Activated CD8-positive, alpha-beta T cell treated with anti-CD3 and anti-CD28 coated beads, Interleukin-2, amount 10 ng/mL, durations not matched to agents 7 days and 5 days (primary cell): ENCODE data around the gene CFAP97. TPM values are rescaled to one million over a fixed set of nuclear protein-coding genes. Genes with fewer than 3 reads are reported as not detected.

Experiments used
- ATAC-seq: fragments of 150-1000 bp; cut with Tn5 transposase; one replicate; pipeline ENCODE4 v1.10.0; 2021; ENCODE audit warnings: moderate library complexity
- CTCF ChIA-PET: fragments of 350-600 bp; sonication (Branson Sonifier 250); formaldehyde crosslinking; loops from one replicate; lab custom pipeline; 2021; ENCODE audit warnings: antibody characterized with exemption; lab: Charles Lee
- POLR2A ChIA-PET: fragments of 350-600 bp; sonication (Branson Sonifier 250); formaldehyde crosslinking; loops from one replicate; lab custom pipeline; 2021; ENCODE audit warnings: antibody characterized with exemption; lab: Charles Lee
- DNase-seq: peaks from one replicate; pipeline ENCODE4 v3.0.0-alpha.2; 2020
- H3K27ac Mint-ChIP-seq: one replicate; pipeline ENCODE4 v1.8.0; 2021; ENCODE audit warnings: mild to moderate bottlenecking, mixed read lengths
- H3K27me3 Mint-ChIP-seq: one replicate; pipeline ENCODE4 v1.8.0; 2021; ENCODE audit warnings: low read depth, mixed read lengths
- H3K36me3 Mint-ChIP-seq: one replicate; pipeline ENCODE4 v1.8.0; 2021; ENCODE audit warnings: low read depth, mixed read lengths
- H3K4me1 Mint-ChIP-seq: one replicate; pipeline ENCODE4 v1.8.0; 2021; ENCODE audit warnings: low read depth, mixed read lengths
- H3K4me3 Mint-ChIP-seq: one replicate; pipeline ENCODE4 v1.8.0; 2021; ENCODE audit warnings: mild to moderate bottlenecking, mixed read lengths
- H3K9me3 Mint-ChIP-seq: one replicate; pipeline ENCODE4 v1.8.0; 2022; ENCODE audit warnings: mixed read lengths; ENCODE audit not compliant: insufficient read depth
- total RNA-seq, 2 experiments: library from RNA; stranded (reverse); gene quantifications; one replicate each; pipeline ENCODE4 v1.2.3, GENCODE V29; 2021

Gene CFAP97
- total RNA-seq, 2 experiments from 2014 or later = 29.1 to 30.0 TPM

DNA sequence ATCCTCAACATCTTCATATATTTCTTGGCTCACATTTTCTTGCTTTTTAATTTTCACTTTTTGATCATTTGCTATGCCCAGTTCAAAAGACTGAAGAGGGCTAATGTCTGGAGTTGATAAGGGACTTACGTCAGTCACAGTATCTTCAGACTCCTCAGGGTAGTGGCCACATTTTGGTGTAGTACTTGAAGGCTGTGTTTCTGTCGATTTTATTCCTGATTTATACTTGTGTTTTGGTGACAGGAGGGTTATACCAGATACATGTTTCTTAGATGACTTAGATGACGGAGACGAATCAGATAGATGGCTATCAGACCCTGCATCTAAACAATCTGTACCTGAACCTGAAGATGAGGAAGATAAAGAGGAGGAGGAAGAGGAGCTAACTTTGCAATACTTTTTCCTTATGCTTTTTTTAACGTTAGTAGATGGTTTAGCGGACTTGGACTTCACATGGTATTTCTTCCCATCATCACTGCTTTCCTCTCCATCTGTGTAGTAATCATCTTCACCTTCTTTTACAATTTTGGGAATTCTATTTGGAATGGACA lies 13.4 kb downstream of the CFAP97 start:
- no peak for ATAC-seq
- CTCF ChIA-PET = no interaction called here
- Mint-ChIP-seq H3K4me1 (peaks cover 5% of the 10 kb centered on the region), H3K9me3 (no peaks in the 10 kb centered on the region), H3K36me3 (peaks cover 21% of the 10 kb centered on the region), H3K27me3 (no peaks in the 10 kb centered on the region), H3K27ac (no peak overlapping the region), H3K4me3 (no peak overlapping the region)
- DNase-seq = no peak
- POLR2A ChIA-PET = no interaction called here

DNA sequence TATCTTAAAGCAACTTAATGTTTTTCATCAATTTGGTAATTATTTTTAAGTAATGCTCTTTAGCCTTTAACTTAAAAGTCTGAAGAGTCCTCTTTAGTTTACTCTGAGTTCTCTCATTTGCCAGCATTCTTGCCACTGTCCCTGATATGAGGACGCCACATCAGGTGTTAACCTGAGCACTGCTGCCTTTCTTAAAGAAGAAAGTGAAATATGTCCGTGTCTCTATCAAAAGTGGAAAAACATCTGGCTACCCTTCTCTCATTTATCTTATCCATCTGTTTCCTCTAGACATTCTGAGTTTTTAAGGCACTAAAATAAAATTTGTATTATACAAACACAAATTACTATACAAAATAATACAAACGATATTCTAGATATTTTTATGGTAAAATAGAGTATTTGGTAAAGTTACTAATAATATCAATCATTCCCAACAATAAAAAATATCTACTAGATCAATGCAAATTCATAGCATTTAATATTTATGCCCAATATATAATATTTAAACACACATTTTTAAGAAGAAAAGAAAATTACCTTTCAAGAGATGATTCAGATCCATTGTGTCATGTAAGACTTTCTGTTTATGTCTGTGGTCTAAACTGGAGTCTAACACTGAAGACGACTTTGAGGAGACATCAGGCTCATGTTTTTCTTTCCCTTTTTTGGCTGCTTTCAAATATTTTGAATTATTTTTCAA lies 14.0 kb downstream of the CFAP97 start:
- peaks cover 5% of the 10 kb centered on the region for H3K4me1 Mint-ChIP-seq
- H3K36me3 Mint-ChIP-seq = peaks cover 21% of the 10 kb centered on the region
- no peak for ATAC-seq
- no peak overlapping the region for H3K27ac Mint-ChIP-seq
- H3K9me3 Mint-ChIP-seq = no peaks in the 10 kb centered on the region
- no peaks in the 10 kb centered on the region for H3K27me3 Mint-ChIP-seq
- POLR2A ChIA-PET = no interaction called here
- CTCF ChIA-PET = no interaction called here
- H3K4me3 Mint-ChIP-seq = no peak overlapping the region
- DNase-seq = no peak

DNA sequence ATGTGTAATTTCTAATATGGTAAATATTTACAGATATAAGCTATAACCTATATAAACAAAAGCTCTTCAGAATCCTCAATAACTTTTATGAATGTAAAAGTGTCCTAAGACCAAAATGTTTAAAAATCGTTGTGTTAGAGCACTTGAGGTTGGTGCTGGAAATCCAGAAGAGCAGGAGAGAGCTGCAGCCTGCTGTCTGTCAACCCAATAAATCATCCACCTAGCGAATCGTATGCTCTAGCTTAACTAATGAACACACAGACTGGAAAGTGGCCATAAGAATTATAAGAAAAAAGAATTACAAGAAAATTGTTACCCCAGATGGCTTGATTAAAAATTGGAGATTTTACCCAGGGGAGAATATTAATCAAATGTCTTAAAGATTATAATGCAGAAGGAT lies 17.0 kb downstream of the CFAP97 start:
- ATAC-seq (no peak), DNase-seq (no peak)
- CTCF ChIA-PET = interaction anchor here (0.8 to 2.1 kb wide), 5 partner anchors 9 to 411 kb away, joined by 3 to 10 read pairs (median 4); no protein-coding TSS in a partner anchor
- no peak overlapping the region for H3K4me3 Mint-ChIP-seq
- no peaks in the 10 kb centered on the region for H3K9me3 Mint-ChIP-seq
- no peaks in the 10 kb centered on the region for H3K27me3 Mint-ChIP-seq
- H3K27ac Mint-ChIP-seq = no peak overlapping the region
- peaks cover under 1% of the 10 kb centered on the region for H3K4me1 Mint-ChIP-seq
- H3K36me3 Mint-ChIP-seq = peaks cover 22% of the 10 kb centered on the region
- POLR2A ChIA-PET = no interaction called here

DNA sequence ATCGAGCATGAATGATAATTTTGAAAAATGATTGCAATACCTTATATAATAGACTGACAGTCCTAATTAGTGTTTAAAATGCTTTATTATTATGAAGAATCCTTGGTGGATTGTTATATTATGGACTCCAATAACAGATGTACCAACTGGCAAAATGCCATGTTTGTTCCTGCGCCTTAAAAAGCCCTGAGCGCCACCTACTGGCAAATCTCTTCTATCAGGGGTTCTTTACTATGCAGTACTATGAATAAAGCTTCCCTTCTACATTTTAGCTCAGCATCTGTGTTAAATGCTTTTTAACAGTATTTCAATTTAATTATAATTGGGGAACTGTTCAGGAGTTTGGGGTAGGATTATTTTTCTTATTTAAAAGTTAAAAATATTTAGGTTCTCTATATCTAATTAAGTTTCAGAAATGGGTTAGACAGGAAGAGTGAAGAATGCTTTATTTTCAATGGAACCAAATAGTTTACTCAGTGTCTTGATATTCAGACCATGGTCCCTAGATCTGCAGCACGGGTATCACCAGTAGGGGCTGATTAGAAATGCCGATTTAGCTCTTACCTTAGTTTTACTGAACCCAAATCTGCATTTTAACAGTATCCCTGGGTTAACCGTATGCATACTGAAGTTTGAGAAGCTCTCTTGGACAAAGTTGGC lies 20.0 kb downstream of the CFAP97 start:
- H3K27ac Mint-ChIP-seq = no peak overlapping the region
- ATAC-seq = peak; percentile 86
- H3K4me1 Mint-ChIP-seq = peaks cover 9% of the 10 kb centered on the region
- CTCF ChIA-PET = interaction anchor here (0.6 to 4.0 kb wide), 38 partner anchors 11 to 920 kb away, joined by 3 to 44 read pairs (median 4); partner anchors contain the start of genes SLC25A4 and SNX25
- POLR2A ChIA-PET = interaction anchor here (0.7 to 1.5 kb wide), 2 partner anchors 17 to 452 kb away, joined by 3 read pairs; no protein-coding TSS in a partner anchor
- H3K27me3 Mint-ChIP-seq = no peaks in the 10 kb centered on the region
- DNase-seq = peak; percentile 86
- H3K9me3 Mint-ChIP-seq = no peaks in the 10 kb centered on the region
- peaks cover 13% of the 10 kb centered on the region for H3K36me3 Mint-ChIP-seq
- H3K4me3 Mint-ChIP-seq = no peak overlapping the region

DNA sequence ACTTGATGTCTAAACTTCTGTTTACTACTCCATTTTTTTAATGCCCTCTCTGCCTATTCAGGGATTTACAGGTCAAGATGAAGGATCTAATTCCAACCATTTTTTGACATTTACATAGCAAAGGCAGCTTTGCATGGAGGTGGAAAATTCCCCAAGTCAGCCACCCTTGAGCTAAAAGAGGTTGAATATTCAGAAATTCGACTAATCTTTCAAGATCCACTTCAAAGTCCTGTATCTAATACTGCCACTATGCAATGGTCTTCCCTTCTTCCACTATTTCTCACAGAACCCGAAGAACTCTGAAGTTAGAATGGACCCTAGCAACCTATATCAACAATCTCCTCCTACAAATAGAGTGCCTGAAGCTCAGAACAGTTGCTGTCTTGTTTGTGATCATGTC lies 21.6 kb downstream of the CFAP97 start:
- no peaks in the 10 kb centered on the region for H3K9me3 Mint-ChIP-seq
- ATAC-seq (no peak), DNase-seq (no peak)
- no peaks in the 10 kb centered on the region for H3K27me3 Mint-ChIP-seq
- POLR2A ChIA-PET = no interaction called here
- CTCF ChIA-PET = interaction anchor here (0.6 to 4.0 kb wide), 8 partner anchors 9 to 177 kb away, joined by 3 to 44 read pairs (median 15); no protein-coding TSS in a partner anchor
- peaks cover 8% of the 10 kb centered on the region for H3K36me3 Mint-ChIP-seq
- no peak overlapping the region for H3K4me3 Mint-ChIP-seq
- no peak overlapping the region for H3K27ac Mint-ChIP-seq
- peaks cover 14% of the 10 kb centered on the region for H3K4me1 Mint-ChIP-seq

DNA sequence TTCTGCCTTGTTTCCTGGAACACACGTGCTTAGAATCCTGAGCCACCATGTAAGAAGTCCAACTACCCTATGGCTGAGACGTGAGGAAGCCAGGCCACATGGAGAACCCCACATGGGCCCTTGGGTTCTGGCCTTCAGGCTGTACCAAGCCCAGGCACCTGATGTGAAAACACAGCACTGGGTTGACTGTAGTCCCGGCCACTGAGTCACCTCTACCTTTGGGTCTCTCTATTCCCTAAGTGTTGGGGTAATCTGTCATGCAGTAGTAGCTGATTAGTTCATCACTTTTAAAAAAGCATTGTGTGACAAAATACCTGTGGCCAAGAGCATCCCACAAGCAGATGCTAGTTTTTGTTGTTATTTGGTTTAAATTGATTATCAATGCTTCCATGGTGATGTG lies 24.3 kb downstream of the CFAP97 start:
- Mint-ChIP-seq H3K27me3 (no peaks in the 10 kb centered on the region), H3K27ac (no peak overlapping the region), H3K4me1 (peaks cover 14% of the 10 kb centered on the region), H3K9me3 (no peaks in the 10 kb centered on the region), H3K36me3 (peaks cover 12% of the 10 kb centered on the region), H3K4me3 (no peak overlapping the region)
- ChIA-PET CTCF (no interaction called here), POLR2A (no interaction called here)
- DNase-seq = no peak
- ATAC-seq = no peak

DNA sequence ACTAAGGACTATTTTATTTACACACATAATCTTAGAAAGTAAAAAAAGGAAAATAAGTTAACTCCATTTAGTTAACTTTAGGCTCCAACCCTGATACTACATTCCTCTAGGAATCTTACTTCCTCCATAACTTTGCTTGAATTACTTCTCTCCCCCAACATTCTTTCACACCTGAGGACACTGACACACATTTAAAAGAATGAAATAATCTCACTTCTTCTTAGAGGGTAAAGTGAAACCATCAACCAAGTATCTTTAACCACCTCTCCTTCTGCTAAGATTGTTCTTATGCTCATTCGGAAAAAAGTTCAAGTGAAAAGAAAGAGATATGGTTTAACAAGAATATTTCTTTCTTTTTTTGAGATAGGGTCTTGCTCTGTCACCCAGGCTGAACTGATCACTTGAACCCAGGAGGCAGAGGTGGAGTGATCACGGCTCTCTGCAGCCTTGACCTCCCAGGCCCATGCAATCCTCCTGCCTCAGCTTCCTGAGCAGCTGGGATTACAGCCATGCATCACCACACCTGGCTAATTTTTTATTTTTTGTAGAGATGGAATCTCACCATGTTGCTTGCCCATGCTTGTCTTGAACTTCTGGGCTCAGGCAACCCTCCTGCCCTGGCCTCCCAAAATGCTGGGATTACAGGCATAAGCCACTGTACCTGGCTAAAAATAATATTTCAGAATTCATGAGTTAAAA lies 32.3 kb downstream of the CFAP97 start:
- Mint-ChIP-seq H3K4me1 (no peaks in the 10 kb centered on the region), H3K4me3 (no peak overlapping the region), H3K9me3 (no peaks in the 10 kb centered on the region), H3K36me3 (peaks cover 39% of the 10 kb centered on the region), H3K27ac (no peak overlapping the region), H3K27me3 (no peaks in the 10 kb centered on the region)
- POLR2A ChIA-PET = no interaction called here
- DNase-seq (no peak), ATAC-seq (no peak)
- CTCF ChIA-PET = interaction anchor here (5.2 kb wide), 1 partner anchor 12 kb away, joined by 28 read pairs; no protein-coding TSS in a partner anchor

DNA sequence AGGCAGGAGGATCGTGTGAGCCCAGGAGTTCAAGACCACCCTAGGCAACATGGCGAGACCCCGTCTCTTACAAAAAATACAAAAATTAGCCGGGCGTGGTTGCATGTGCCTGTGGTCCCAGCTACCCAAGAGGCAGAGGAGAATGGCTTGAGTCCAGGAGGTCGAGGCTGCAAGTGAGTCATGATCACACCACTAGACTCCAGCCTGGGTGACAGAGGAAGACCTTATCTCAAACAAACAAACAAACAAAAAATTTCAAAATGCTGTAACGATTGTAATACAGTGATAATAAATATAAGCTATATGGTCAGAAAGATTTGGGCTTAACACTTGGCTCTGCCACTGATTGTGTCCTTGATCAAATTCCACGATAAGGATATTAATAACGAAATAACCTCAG lies 36.6 kb downstream of the CFAP97 start:
- DNase-seq (no peak), ATAC-seq (no peak)
- ChIA-PET CTCF (interaction anchor here (1.6 to 2.4 kb wide), 3 partner anchors 17 to 33 kb away, joined by 3 to 15 read pairs (median 5); partner anchors contain the start of gene SLC25A4), POLR2A (no interaction called here)
- Mint-ChIP-seq H3K9me3 (no peaks in the 10 kb centered on the region), H3K27ac (no peak overlapping the region), H3K4me1 (peaks cover 15% of the 10 kb centered on the region), H3K36me3 (peaks cover 37% of the 10 kb centered on the region), H3K27me3 (peaks cover 2% of the 10 kb centered on the region), H3K4me3 (no peak overlapping the region)

DNA sequence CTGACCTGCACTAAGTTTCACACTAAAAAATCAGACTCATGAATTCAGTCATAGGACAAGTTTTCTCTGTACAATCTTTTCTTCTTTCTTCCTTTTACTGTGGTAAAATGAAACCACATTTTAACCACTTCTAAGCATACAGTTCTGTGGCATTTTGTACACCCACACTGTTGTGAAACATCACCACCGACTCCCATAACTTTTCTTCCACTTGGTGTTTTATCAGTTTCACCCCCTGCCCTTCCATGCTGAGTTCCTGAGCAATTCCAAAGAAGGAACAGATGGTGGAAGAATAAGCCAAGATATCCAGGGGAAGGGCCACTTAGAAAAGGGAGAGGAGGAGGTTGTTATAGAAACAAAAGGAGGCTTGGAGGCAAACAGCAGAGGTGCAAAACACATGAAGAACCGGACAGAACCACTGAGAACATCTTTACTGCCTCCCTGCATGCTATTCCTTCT lies 38.2 kb downstream of the CFAP97 start:
- Mint-ChIP-seq H3K4me1 (peaks cover 15% of the 10 kb centered on the region), H3K36me3 (peaks cover 37% of the 10 kb centered on the region), H3K27me3 (peaks cover 2% of the 10 kb centered on the region), H3K4me3 (no peak overlapping the region), H3K9me3 (no peaks in the 10 kb centered on the region), H3K27ac (no peak overlapping the region)
- ChIA-PET CTCF (interaction anchor here (0.9 to 2.4 kb wide), 2 partner anchors 18 to 23 kb away, joined by 3 to 15 read pairs; partner anchors contain the start of gene SLC25A4), POLR2A (interaction anchor here (0.6 kb wide), 1 partner anchor 1617 kb away, joined by 3 read pairs; no protein-coding TSS in a partner anchor)
- DNase-seq (peak; percentile 31), ATAC-seq (peak; percentile 87)

DNA sequence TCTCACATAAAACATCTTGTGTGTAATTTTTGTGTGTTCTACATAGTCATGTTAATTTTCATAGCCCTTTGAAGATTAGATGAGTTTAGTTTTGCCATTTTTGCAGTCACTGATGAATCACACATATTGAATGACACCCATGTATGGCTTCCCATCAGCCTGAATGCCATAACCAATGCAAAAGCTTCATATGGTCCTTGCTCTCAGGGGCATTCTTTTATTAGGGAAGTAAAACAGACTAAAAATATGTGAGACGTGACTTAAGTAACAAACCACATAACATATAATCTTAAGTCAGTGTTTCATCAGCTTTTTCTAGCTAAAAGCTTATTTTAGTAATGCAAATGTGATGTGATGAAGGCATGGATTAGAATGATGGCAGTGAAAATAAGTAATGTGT lies 52.5 kb downstream of the CFAP97 start:
- no peak overlapping the region for H3K4me3 Mint-ChIP-seq
- CTCF ChIA-PET = interaction anchor here (1.4 kb wide), 1 partner anchor 32 kb away, joined by 6 read pairs; no protein-coding TSS in a partner anchor
- ATAC-seq (no peak), DNase-seq (no peak)
- POLR2A ChIA-PET = no interaction called here
- peaks cover 16% of the 10 kb centered on the region for H3K36me3 Mint-ChIP-seq
- H3K27me3 Mint-ChIP-seq = no peaks in the 10 kb centered on the region
- H3K4me1 Mint-ChIP-seq = no peaks in the 10 kb centered on the region
- no peak overlapping the region for H3K27ac Mint-ChIP-seq
- H3K9me3 Mint-ChIP-seq = no peaks in the 10 kb centered on the region

DNA sequence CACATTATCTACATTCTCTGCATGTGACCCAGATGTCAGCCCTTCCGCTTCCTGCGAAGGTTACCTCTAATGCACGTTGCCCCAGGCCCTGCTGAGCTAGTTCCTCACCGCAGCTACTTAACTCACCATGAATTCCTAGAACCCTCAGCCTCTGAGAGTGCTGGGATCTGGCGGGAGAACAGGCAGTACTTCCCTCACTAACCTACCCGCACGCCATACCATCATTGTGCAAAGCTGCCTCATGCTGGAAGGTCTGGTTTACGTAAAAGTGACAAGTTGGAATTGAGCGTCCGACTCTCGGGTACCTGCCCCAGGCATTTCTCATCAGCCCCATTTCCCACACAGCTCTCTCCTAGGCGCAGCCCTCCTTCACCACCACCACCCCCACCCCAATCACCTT lies 54.4 kb downstream of the CFAP97 start:
- H3K4me1 Mint-ChIP-seq = no peaks in the 10 kb centered on the region
- no peak overlapping the region for H3K27ac Mint-ChIP-seq
- H3K27me3 Mint-ChIP-seq = peaks cover 6% of the 10 kb centered on the region
- no peaks in the 10 kb centered on the region for H3K9me3 Mint-ChIP-seq
- peaks cover 13% of the 10 kb centered on the region for H3K36me3 Mint-ChIP-seq
- CTCF ChIA-PET = interaction anchor here (1.5 kb wide), 1 partner anchor 15 kb away, joined by 3 read pairs; no protein-coding TSS in a partner anchor
- H3K4me3 Mint-ChIP-seq = no peak overlapping the region
- DNase-seq (no peak), ATAC-seq (no peak)
- POLR2A ChIA-PET = no interaction called here
